ENCODE measurements around the gene RET.

RET gene

GRCh38 chr10:43065234-43065633 lies 11.6 kb upstream of the RET start:
- ChIA-PET CTCF (no interaction called here), POLR2A (ENCODE audit: low non-redundant PET) (no interaction called here)
- no peak for DNase-seq (ENCODE audit: low spot score)
- H3K27ac ChIP-seq = no peak overlapping the region
- TF ChIP-seq CTCF (conservative IDR thresholded peaks at IDR 0.05; ENCODE audit: low read depth) = no peak

GRCh38 chr10:43065761-43066160 lies 11.1 kb upstream of the RET start:
- no peak for TF ChIP-seq CTCF (conservative IDR thresholded peaks at IDR 0.05; ENCODE audit: low read depth)
- no peak for DNase-seq (ENCODE audit: low spot score)
- ChIA-PET CTCF (interaction anchor here (0.6 kb wide), 2 partner anchors 12 to 309 kb away, joined by 3 to 7 read pairs; no protein-coding TSS in a partner anchor), POLR2A (ENCODE audit: low non-redundant PET) (no interaction called here)
- H3K27ac ChIP-seq = no peak overlapping the region

GRCh38 chr10:43066481-43066880 lies 10.4 kb upstream of the RET start:
- TF ChIP-seq CTCF (conservative IDR thresholded peaks at IDR 0.05; ENCODE audit: low read depth) = no peak
- no peak overlapping the region for H3K27ac ChIP-seq
- CTCF ChIA-PET = interaction anchor here (0.6 to 0.7 kb wide), 2 partner anchors 79 to 308 kb away, joined by 3 read pairs; no protein-coding TSS in a partner anchor
- POLR2A ChIA-PET (ENCODE audit: low non-redundant PET) = no interaction called here
- no peak for DNase-seq (ENCODE audit: low spot score)

- CTCF ChIA-PET = no interaction called here
Observed at GRCh38 chr10:43067391-43068135, 9.3 kb upstream of the RET start.

GRCh38 chr10:43068136-43068395 lies 8.8 kb upstream of the RET start:
- ChIA-PET CTCF (no interaction called here), POLR2A (ENCODE audit: low non-redundant PET) (no interaction called here)
- no peak overlapping the region for H3K27ac ChIP-seq
- DNase-seq (ENCODE audit: low spot score) = no peak
- no peak for TF ChIP-seq CTCF (conservative IDR thresholded peaks at IDR 0.05; ENCODE audit: low read depth)

More at GRCh38 chr10:43067391-43068135, 9.3 kb upstream of the RET start:
- no peak overlapping the region for H3K27ac ChIP-seq
- POLR2A ChIA-PET (ENCODE audit: low non-redundant PET) = no interaction called here
- DNase-seq (ENCODE audit: low spot score) = no peak
- no peak for TF ChIP-seq CTCF (conservative IDR thresholded peaks at IDR 0.05; ENCODE audit: low read depth)

- CTCF ChIA-PET = interaction anchor here (0.6 to 0.7 kb wide), 2 partner anchors 10 to 25 kb away, joined by 3 to 4 read pairs; no protein-coding TSS in a partner anchor
- no peak for DNase-seq (ENCODE audit: low spot score)
- POLR2A ChIA-PET (ENCODE audit: low non-redundant PET) = interaction anchor here (0.5 kb wide), 1 partner anchor 562 kb away, joined by 4 read pairs; no protein-coding TSS in a partner anchor
- no peak for TF ChIP-seq CTCF (conservative IDR thresholded peaks at IDR 0.05; ENCODE audit: low read depth)
- H3K27ac ChIP-seq = no peak overlapping the region
Observed at GRCh38 chr10:43068471-43069210, 8.2 kb upstream of the RET start.

All from RWPE1 (cell line).